ENCODE results near the gene BBS9. TPM values are rescaled to one million over a fixed set of nuclear protein-coding genes. Genes with fewer than 3 reads are reported as not detected.
"Not testable (repeated sequence)": the region's sequence is repeated elsewhere in the genome, so short reads cannot be mapped to it uniquely, and the experiment has no call there.

BBS9 gene
- total RNA-seq, 2 experiments from 2014 or later, result 6.0 to 7.7 TPM

GRCh38 chr7:33509206-33509605 is 379.8 kb downstream of the BBS9 start:
- no peak for ATAC-seq
- no peaks in the 10 kb centered on the region for H3K9me3 Mint-ChIP-seq
- H3K4me3 Mint-ChIP-seq, result no peak overlapping the region
- intact Hi-C loops (cut with micrococcal nuclease), result no loop called here
- H3K27me3 Mint-ChIP-seq, result no peaks in the 10 kb centered on the region
- no peak overlapping the region for H3K27ac Mint-ChIP-seq
- no peak for DNase-seq
- TF ChIP-seq CTCF (IDR thresholded peaks at IDR 0.05), result no peak
- peaks cover 1% of the 10 kb centered on the region for H3K36me3 Mint-ChIP-seq (ENCODE audit: low read depth)
- CTCF ChIA-PET, result no interaction called here
- H3K4me1 Mint-ChIP-seq (ENCODE audit: low read depth), result no peaks in the 10 kb centered on the region
- POLR2A ChIA-PET, result no interaction called here

GRCh38 chr7:33511778-33512177 is 382.4 kb downstream of the BBS9 start:
- CTCF ChIA-PET, result no interaction called here
- H3K4me1 Mint-ChIP-seq (ENCODE audit: low read depth), result no peaks in the 10 kb centered on the region
- H3K4me3 Mint-ChIP-seq, result no peak overlapping the region
- TF ChIP-seq CTCF (IDR thresholded peaks at IDR 0.05), result no peak
- no peak for ATAC-seq
- peaks cover 1% of the 10 kb centered on the region for H3K36me3 Mint-ChIP-seq (ENCODE audit: low read depth)
- DNase-seq, result no peak
- no peak overlapping the region for H3K27ac Mint-ChIP-seq
- intact Hi-C loops (cut with micrococcal nuclease), result no loop called here
- H3K27me3 Mint-ChIP-seq, result no peaks in the 10 kb centered on the region
- POLR2A ChIA-PET, result no interaction called here
- H3K9me3 Mint-ChIP-seq, result no peaks in the 10 kb centered on the region

GRCh38 chr7:33516568-33516967 is 387.2 kb downstream of the BBS9 start:
- DNase-seq (no peak), ATAC-seq (no peak)
- no peaks in the 10 kb centered on the region for H3K27me3 Mint-ChIP-seq
- no peak overlapping the region for H3K4me3 Mint-ChIP-seq
- H3K36me3 Mint-ChIP-seq (ENCODE audit: low read depth), result no peaks in the 10 kb centered on the region
- no peaks in the 10 kb centered on the region for H3K9me3 Mint-ChIP-seq
- TF ChIP-seq CTCF (IDR thresholded peaks at IDR 0.05), result no peak
- intact Hi-C loops (cut with micrococcal nuclease), result no loop called here
- ChIA-PET CTCF (no interaction called here), POLR2A (interaction anchor here (0.6 kb wide), 1 partner anchor 109 kb away, joined by 3 read pairs; no protein-coding TSS in a partner anchor)
- no peaks in the 10 kb centered on the region for H3K4me1 Mint-ChIP-seq (ENCODE audit: low read depth)
- H3K27ac Mint-ChIP-seq, result no peak overlapping the region

- H3K36me3 Mint-ChIP-seq (ENCODE audit: low read depth), result no peaks in the 10 kb centered on the region
- no peaks in the 10 kb centered on the region for H3K4me1 Mint-ChIP-seq (ENCODE audit: low read depth)
- no peaks in the 10 kb centered on the region for H3K9me3 Mint-ChIP-seq
- intact Hi-C loops (cut with micrococcal nuclease), result no loop called here
- no peak for DNase-seq
- no peaks in the 10 kb centered on the region for H3K27me3 Mint-ChIP-seq
- TF ChIP-seq CTCF (IDR thresholded peaks at IDR 0.05), result no peak
- ChIA-PET CTCF (no interaction called here), POLR2A (interaction anchor here (0.6 kb wide), 1 partner anchor 110 kb away, joined by 3 read pairs; no protein-coding TSS in a partner anchor)
- no peak for ATAC-seq
- H3K27ac Mint-ChIP-seq, result no peak overlapping the region
- H3K4me3 Mint-ChIP-seq, result no peak overlapping the region
Measured at GRCh38 chr7:33517191-33517590, 387.8 kb downstream of the BBS9 start.

- intact Hi-C loops (cut with micrococcal nuclease); POLR2A ChIA-PET; H3K4me1 Mint-ChIP-seq (ENCODE audit: low read depth); H3K36me3 Mint-ChIP-seq (ENCODE audit: low read depth); H3K4me3 Mint-ChIP-seq; DNase-seq; H3K27me3 Mint-ChIP-seq; ATAC-seq; H3K9me3 Mint-ChIP-seq; CTCF ChIA-PET; H3K27ac Mint-ChIP-seq: not testable (repeated sequence)
Measured at GRCh38 chr7:33527008-33527407, 397.6 kb downstream of the BBS9 start.

DNA sequence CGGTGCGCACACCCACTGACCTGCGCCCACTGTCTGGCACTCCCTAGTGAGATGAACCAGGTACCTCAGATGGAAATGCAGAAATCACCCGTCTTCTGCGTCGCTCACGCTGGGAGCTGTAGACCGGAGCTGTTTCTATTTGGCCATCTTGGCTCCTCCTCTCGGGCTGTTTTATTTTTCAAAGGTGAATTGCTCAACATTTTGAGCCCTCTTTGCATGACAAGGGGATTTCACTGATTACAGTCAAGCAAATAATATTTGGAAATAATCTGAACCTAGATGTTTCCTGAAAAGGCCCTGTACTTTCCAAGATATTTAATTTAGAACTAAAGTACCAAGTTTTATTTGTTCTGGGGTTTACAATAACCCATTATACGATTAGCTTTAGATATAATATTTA is 398.2 kb downstream of the BBS9 start:
- intact Hi-C loops (cut with micrococcal nuclease); ATAC-seq; DNase-seq; H3K9me3 Mint-ChIP-seq; H3K4me3 Mint-ChIP-seq; CTCF ChIA-PET; H3K36me3 Mint-ChIP-seq (ENCODE audit: low read depth); POLR2A ChIA-PET; H3K27ac Mint-ChIP-seq; H3K27me3 Mint-ChIP-seq; H3K4me1 Mint-ChIP-seq (ENCODE audit: low read depth): not testable (repeated sequence)
